ENCODE data around the gene SLC6A12.

- TF ChIP-seq CTCF (IDR thresholded peaks at IDR 0.05) (no peak), POLR2A (IDR thresholded peaks at IDR 0.05) (no peak)
Measured at GRCh38 chr12:240566-240965, 26.6 kb upstream of the SLC6A12 start.
